Measurements from ENCODE around the gene COP1. TPM values are rescaled to one million over a fixed set of nuclear protein-coding genes. Genes with fewer than 3 reads are reported as not detected.
A peak's percentile ranks its signal among the peaks of the same experiment; 100 is the strongest.

Gene COP1
- total and polyA plus RNA-seq, 2 of the 8 experiments (the other 6 are each of a cell fraction or from before 2014, with no cell fraction given), result 26.2 to 44.9 TPM

- Histone ChIP-seq H3K18ac (ENCODE audit: extremely low read depth, low read length) (no peak overlapping the region), H3K56ac (replicated peaks; ENCODE audit: insufficient read length, low read depth, low read length) (no peak overlapping the region), H3K23ac (ENCODE audit: insufficient read length) (no peak overlapping the region), H4K8ac (ENCODE audit: extremely low read depth, insufficient read depth, low read length) (no peak overlapping the region), H3K79me2 (ENCODE audit: control insufficient read depth in 1 of 2, insufficient read depth in 2 of 2, low read length in 2 of 2) (peaks cover 7 to 98% of the 10 kb centered on the region in 2 experiments; a peak in 3 of 4 replicates), H4K20me1 (replicated peaks in 1 of 2; ENCODE audit: control insufficient read depth in 1 of 2, insufficient read depth in 2 of 2, low read length in 2 of 2) (peaks cover 4 to 15% of the 10 kb centered on the region in 2 experiments), H3K23me2 (ENCODE audit: low read depth, low read length) (no peaks in the 10 kb centered on the region), H3K9ac (replicated peaks in 1 of 4; ENCODE audit: extremely low read depth in 1 of 4, low read depth in 3 of 4, low read length in 3 of 4) (no peak overlapping the region), H3K27ac (ENCODE audit: low read depth, low read length) (no peak overlapping the region), H3K36me3 (ENCODE audit: control insufficient read depth in 2 of 4, insufficient read depth in 4 of 4, low read length in 3 of 4) (no peaks in the 10 kb centered on the region), H2AK5ac (ENCODE audit: low read depth, low read length) (no peak overlapping the region), H3K79me1 (ENCODE audit: low read depth, low read length) (no peaks in the 10 kb centered on the region; the same call in 1 of the 2 replicates), H3K14ac (ENCODE audit: insufficient read length) (no peak overlapping the region), H2BK20ac (ENCODE audit: low read length) (no peak overlapping the region), H2AFZ (ENCODE audit: low read length) (no peak overlapping the region), H2BK12ac (ENCODE audit: low read depth, low read length) (0 out of 2 replicates have a peak overlapping the region, but pooled peaks have one; percentile 44), H2BK120ac (replicated peaks; ENCODE audit: low read depth, low read length) (no peak overlapping the region), H3K4me3 (ENCODE audit: extremely low read depth in 1 of 4, insufficient read depth in 2 of 4, low read depth in 3 of 4, low read length in 4 of 4) (no peak overlapping the region), H3K4me2 (ENCODE audit: insufficient read depth in 1 of 2, low read depth in 2 of 2, low read length in 2 of 2) (no peak overlapping the region), H3K4me1 (replicated peaks in 1 of 4; ENCODE audit: control insufficient read depth in 3 of 4, insufficient read depth in 4 of 4, low read length in 3 of 4) (peaks cover 0 to 5% (median 0%) of the 10 kb centered on the region in 4 experiments; a peak in 4 of 7 replicates), H3K9me3 (ENCODE audit: insufficient read depth in 2 of 2, low read depth in 1 of 2, low read length in 1 of 2) (no peaks in the 10 kb centered on the region), H4K5ac (ENCODE audit: insufficient read length, low read depth, low read length) (no peak overlapping the region), H2BK5ac (ENCODE audit: low read depth, low read length) (no peak overlapping the region), H4K91ac (replicated peaks; ENCODE audit: insufficient read length, low read length) (no peak overlapping the region), H3K27me3 (replicated peaks in 1 of 4; ENCODE audit: control insufficient read depth in 3 of 4, extremely low read depth in 1 of 4, insufficient read depth in 3 of 4, low read length in 3 of 4) (no peaks in the 10 kb centered on the region), H3K4ac (replicated peaks; ENCODE audit: insufficient read length, low read depth, low read length) (no peak overlapping the region), H2BK15ac (ENCODE audit: low read length) (no peak overlapping the region)
- FAIRE-seq, result no peak
- TF ChIP-seq TEAD4 (IDR thresholded peaks at IDR 0.05; ENCODE audit: low read depth, low read length) (peak; percentile 69), SIN3A (conservative IDR thresholded peaks at IDR 0.05 in 1 of 2, IDR thresholded peaks at IDR 0.05 in 1 of 2; ENCODE audit: low read depth in 1 of 2, low read length in 2 of 2) (no peak)
- 68% methylated on average over 2 of the region's 2 CpGs; no CpG with 5 or more reads in 1 of the 2 experiments for WGBS, 2 experiments (ENCODE audit: extremely low coverage in 1 of 2, insufficient coverage in 1 of 2, insufficient read length in 1 of 2, insufficient replicate concordance in 2 of 2, low coverage in 1 of 2, low lambda C conversion rate in 2 of 2, missing lambda C conversion rate in 1 of 2)
- ChIA-PET POLR2A (ENCODE audit: partially characterized antibody) (no interaction called here), CTCF (ENCODE audit: partially characterized antibody) (no interaction called here)
- DNase-seq (ENCODE audit: low read depth in 1 of 2, low spot score in 2 of 2), result no peak
These were observed 18.5 kb downstream of the COP1 start for GRCh38 chr1:176188604-176189003.
